ENCODE measurements around the gene PPP1CA. TPM values are rescaled to one million over a fixed set of nuclear protein-coding genes. Genes with fewer than 3 reads are reported as not detected.

The PPP1CA gene
- polyA plus RNA-seq, 2 of the 4 experiments (the other 2 are of a cell fraction): 174 to 208 TPM

DNA sequence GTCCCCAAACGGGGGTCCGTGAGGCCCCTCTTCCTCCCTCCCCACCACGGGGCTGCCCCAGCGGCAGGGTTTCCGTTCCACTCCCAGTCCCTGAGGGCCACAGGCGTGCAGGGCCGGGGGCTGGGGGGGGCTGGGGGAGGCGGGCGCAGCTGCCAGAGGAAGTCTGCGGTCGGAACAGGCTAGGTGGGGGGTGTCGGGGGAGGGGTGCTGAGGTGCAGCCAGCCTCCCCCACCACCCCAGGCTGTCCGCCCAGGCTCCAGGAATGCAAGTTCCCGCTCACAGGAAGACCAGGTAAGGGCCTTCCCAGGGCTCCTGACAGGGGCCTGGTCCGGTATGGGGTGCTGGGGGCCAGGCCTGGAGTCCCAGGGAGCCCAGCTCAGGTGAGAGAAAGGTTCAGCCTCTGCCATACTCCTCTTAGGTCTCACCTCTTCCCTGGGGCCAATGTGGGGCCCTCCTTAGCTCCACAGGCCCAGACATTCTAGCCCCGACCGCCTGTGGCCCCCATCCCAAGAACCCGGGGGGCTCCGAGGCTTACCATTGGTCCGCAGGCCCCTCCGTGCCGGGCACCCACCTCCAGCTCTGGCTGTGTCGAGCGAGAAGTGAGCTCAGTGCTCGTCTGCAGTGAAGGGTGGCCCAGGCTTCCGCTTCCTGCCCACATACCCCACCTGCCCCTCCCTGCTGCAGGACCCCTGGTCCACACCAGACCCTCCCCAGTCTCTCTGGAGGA, 35.6 kb upstream of the PPP1CA start, which contains the start of gene PTPRCAP:
TSS of gene PTPRCAP (minus strand) at position 601 of the 727 bp plus-strand sequence. CDS start at position 538, 63 bp downstream.
- CTCF ChIA-PET: interaction anchor here (1.2 to 2.2 kb wide), 5 partner anchors 9 to 86 kb away, joined by 3 to 6 read pairs (median 6); partner anchors contain the start of genes GPR152, PPP1CA and RPS6KB2
- FAIRE-seq (no peak), ATAC-seq (no peak), DNase-seq (ENCODE audit: low read depth in 1 of 2, low spot score in 1 of 2) (no peak)
- POLR2A ChIA-PET: interaction anchor here (2.8 kb wide), 1 partner anchor 36 kb away, joined by 12 read pairs; the partner anchor contains the start of gene PPP1CA
- Histone ChIP-seq H3K4me2 (no peak within 1 kb of the TSS), H3K4me3 (no peak within 1 kb of the TSS), H3K9me3 (no peaks in the 10 kb centered on the region), H3K27ac (no peak within 1 kb of the TSS; a peak in 1 of 6 replicates), H3K4me1 (peaks cover 15% of the 10 kb centered on the region; the same call in 1 of the 3 replicates)
- WGBS (ENCODE audit: missing lambda C conversion rate): 90% methylated on average over 16 of the region's 26 CpGs
- TF ChIP-seq HDAC2 (IDR thresholded peaks at IDR 0.05) (no peak), GATA3 (IDR thresholded peaks at IDR 0.05; ENCODE audit: borderline replicate concordance) (no peak), NPAS2 (CRISPR knock-in tag; IDR thresholded peaks at IDR 0.05; ENCODE audit: borderline replicate concordance) (no peak), RCOR1 (IDR thresholded peaks at IDR 0.05; ENCODE audit: low read depth, low read length) (no peak), RFX5 (IDR thresholded peaks at IDR 0.05) (no peak), SREBF2 (IDR thresholded peaks at IDR 0.05) (no peak), CHD4 (IDR thresholded peaks at IDR 0.05; ENCODE audit: borderline replicate concordance) (no peak)
- TF ChIP-seq, protein P1, sequence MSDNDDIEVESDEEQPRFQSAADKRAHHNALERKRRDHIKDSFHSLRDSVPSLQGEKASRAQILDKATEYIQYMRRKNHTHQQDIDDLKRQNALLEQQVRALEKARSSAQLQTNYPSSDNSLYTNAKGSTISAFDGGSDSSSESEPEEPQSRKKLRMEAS (IDR thresholded peaks at IDR 0.05): no peak

DNA sequence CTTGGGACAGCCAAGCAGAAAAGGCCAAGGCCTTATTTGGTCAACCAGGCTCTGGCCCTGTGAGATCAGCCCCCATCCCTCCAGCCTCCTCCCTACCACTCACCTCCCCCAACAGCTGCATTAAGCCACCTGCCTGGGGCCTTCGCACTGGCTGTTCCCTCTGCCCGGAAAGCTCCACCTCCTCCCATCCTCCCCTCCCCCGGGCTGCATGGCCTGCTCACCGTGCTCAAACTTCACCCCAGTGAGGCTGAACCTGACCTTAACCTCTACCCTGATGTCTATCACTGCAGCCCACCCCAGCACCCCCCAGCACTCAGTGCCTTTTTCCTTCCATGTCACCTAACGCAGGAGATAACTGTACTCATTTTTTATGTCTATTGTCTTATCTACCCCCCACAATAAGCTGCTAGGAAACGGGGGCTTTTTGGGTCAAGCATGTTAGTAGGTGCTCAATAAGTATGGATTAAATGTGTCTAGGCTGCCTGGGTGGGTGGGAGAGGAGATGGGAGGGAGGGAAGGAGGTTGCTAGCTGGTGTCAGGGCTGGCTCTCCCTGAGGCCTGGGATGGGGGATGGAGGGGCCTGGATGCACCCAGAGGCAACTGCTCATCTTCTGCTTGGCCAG, 34.9 kb upstream of the PPP1CA start:
- DNase-seq (ENCODE audit: low read depth in 1 of 2, low spot score in 1 of 2) (no peak), FAIRE-seq (no peak), ATAC-seq (peak; percentile 3 to 9; a peak in 1 of 6 replicates)
- H3K4me2 ChIP-seq: no peak overlapping the region
- H3K9me3 ChIP-seq: no peaks in the 10 kb centered on the region
- no peak for TF ChIP-seq JUN (IDR thresholded peaks at IDR 0.05)
- no peak for TF ChIP-seq PBX3 (IDR thresholded peaks at IDR 0.05)
- TF ChIP-seq TP53 (CRISPR knock-in tag; IDR thresholded peaks at IDR 0.05): no peak
- no peak for TF ChIP-seq CHD4 (IDR thresholded peaks at IDR 0.05; ENCODE audit: borderline replicate concordance)
- no peak for TF ChIP-seq REST (IDR thresholded peaks at IDR 0.05)
- no peak for TF ChIP-seq NFE2L2 (conservative IDR thresholded peaks at IDR 0.05; ENCODE audit: low read length)
- TF ChIP-seq HEYL (CRISPR knock-in tag; IDR thresholded peaks at IDR 0.05): no peak
- TF ChIP-seq BCL3 (IDR thresholded peaks at IDR 0.05): no peak
- no peak for TF ChIP-seq NPAS2 (CRISPR knock-in tag; IDR thresholded peaks at IDR 0.05; ENCODE audit: borderline replicate concordance)
- TF ChIP-seq POLR2A (IDR thresholded peaks at IDR 0.05; ENCODE audit: low read length): no peak
- 64% methylated on average over 6 of the region's 6 CpGs for WGBS (ENCODE audit: missing lambda C conversion rate)
- H3K4me1 ChIP-seq: peaks cover 15% of the 10 kb centered on the region; the same call in 1 of the 3 replicates
- CTCF ChIA-PET: interaction anchor here (0.6 to 2.2 kb wide), 5 partner anchors 8 to 835 kb away, joined by 3 to 6 read pairs (median 6); partner anchors contain the start of genes C11orf24, PPP1CA and RPS6KB2
- H3K4me3 ChIP-seq: no peak overlapping the region
- no peak overlapping the region; a peak in 1 of 6 replicates for H3K27ac ChIP-seq
- POLR2A ChIA-PET: interaction anchor here (2.8 kb wide), 1 partner anchor 35 kb away, joined by 12 read pairs; the partner anchor contains the start of gene PPP1CA
